HCT116 (cell line): ENCODE measurements around the gene COL5A3. TPM values are rescaled to one million over a fixed set of nuclear protein-coding genes. Genes with fewer than 3 reads are reported as not detected.

Source experiments
- ATAC-seq: fragments of 200-7000 bp; cut with Tn5 transposase; 2 replicates; pipeline ENCODE4 v1.9.1; 2020; ENCODE audit warnings: mild to moderate bottlenecking, moderate library complexity
- BruUV-seq: library from RNA; stranded (reverse); fragments of 400-500 nt; replicated peaks from 2 replicates; lab custom pipeline; 2021; lab: Mats Ljungman, UMichigan
- CTCF ChIA-PET: fragments of 300-600 bp; sonication (Branson Sonifier 250); formaldehyde crosslinking; loops from one replicate; lab custom pipeline; 2021; ENCODE audit warnings: antibody characterized with exemption; lab: Charles Lee
- POLR2A ChIA-PET: fragments of 300-600, 350-600 bp; sonication (Branson Sonifier 250); formaldehyde crosslinking; loops from one replicate; lab custom pipeline; 2021; ENCODE audit warnings: antibody characterized with exemption; lab: Charles Lee
- RAD21 ChIA-PET, 2 experiments: fragments of 300-600 bp; sonication (Branson Sonifier 250); formaldehyde crosslinking; loops; one replicate each; lab custom pipeline; 2023; ENCODE audit warnings: low total read pairs in 2 of 2; ENCODE audit not compliant: uncharacterized antibody in 2 of 2, unreplicated experiment in 2 of 2, low non-redundant PET in 1 of 2; lab: Charles Lee
- DNase-seq: peaks from one replicate; pipeline ENCODE4 v3.0.0-alpha.2; 2010; ENCODE audit warnings: low read depth, low spot score
- H2AFZ ChIP-seq: fragments of 200-600 bp; shearing (Covaris generic), sonication (generic); 2 replicates; pipeline ENCODE4 v1.6.1; 2017; ENCODE audit warnings: low read depth, mixed run types, mixed read lengths, antibody characterized with exemption, low read length; ENCODE audit not compliant: poor library complexity, severe bottlenecking
- H3K27ac ChIP-seq: 2 replicates; pipeline ENCODE4 v1.5.1; 2012; ENCODE audit warnings: low read depth, low read length
- H3K27me3 ChIP-seq: fragments of 200-600 bp; sonication (generic); 2 replicates; pipeline ENCODE4 v1.6.1; 2016; ENCODE audit warnings: mixed run types, low read length, mixed read lengths; ENCODE audit not compliant: insufficient read depth
- H3K36me3 ChIP-seq, 2 experiments: fragments of 200-500 bp in 1 of 2; fragments of 200-600 bp in 1 of 2; sonication (Bioruptor generic) in 1 of 2; sonication (generic) in 1 of 2; 2 replicates each; pipeline versions ENCODE4 v1.5.1 to v1.6.1; 2014 to 2016; ENCODE audit warnings: low read length in 2 of 2, inconsistent platforms in 1 of 2, mixed read lengths in 1 of 2, mixed run types in 1 of 2; ENCODE audit not compliant: insufficient read depth in 2 of 2, control insufficient read depth in 1 of 2
- H3K4me1 ChIP-seq, 2 experiments: fragments of 200-600 bp in 1 of 2; sonication (generic) in 1 of 2; 2 replicates each; pipeline versions ENCODE4 v1.5.1 to v1.6.1; 2012 to 2017; ENCODE audit warnings: low read length in 2 of 2, inconsistent platforms in 1 of 2, mild to moderate bottlenecking in 1 of 2, mixed read lengths in 1 of 2, mixed run types in 1 of 2, moderate library complexity in 1 of 2; ENCODE audit not compliant: insufficient read depth in 2 of 2, control insufficient read depth in 1 of 2
- H3K4me2 ChIP-seq: fragments of 200-600 bp; sonication (generic); 2 replicates; pipeline ENCODE4 v1.6.1; 2017; ENCODE audit warnings: mixed run types, low read length, mixed read lengths
- H3K4me3 ChIP-seq, 2 experiments: fragments of 200-600 bp in 1 of 2; sonication (generic) in 1 of 2; replicated peaks in 1 of 2; 2 replicates each; pipeline ENCODE4 v1.5.1; 2011 to 2016; ENCODE audit warnings: low read length in 2 of 2, control low read depth in 1 of 2, low read depth in 1 of 2, mild to moderate bottlenecking in 1 of 2, mixed read lengths in 1 of 2, mixed run types in 1 of 2
- H3K79me2 ChIP-seq: fragments of 200-600 bp; sonication (generic); 2 replicates; pipeline ENCODE4 v1.6.1; 2017; ENCODE audit warnings: mild to moderate bottlenecking, mixed run types, low read length, moderate library complexity, mixed read lengths; ENCODE audit not compliant: insufficient read depth
- H3K9ac ChIP-seq: fragments of 200-600 bp; sonication (generic); 2 replicates; pipeline ENCODE4 v1.6.1; 2016; ENCODE audit warnings: low read length, mixed read lengths
- H3K9me2 ChIP-seq: fragments of 200-600 bp; sonication (generic), shearing (Covaris generic); 2 replicates; pipeline ENCODE4 v1.6.1; 2017; ENCODE audit warnings: mixed run types, mild to moderate bottlenecking, moderate library complexity; ENCODE audit not compliant: insufficient read depth
- H3K9me3 ChIP-seq, 2 experiments: fragments of 200-500 bp in 1 of 2; fragments of 200-600 bp in 1 of 2; sonication (Bioruptor generic) in 1 of 2; sonication (generic) in 1 of 2; 2 replicates each; pipeline ENCODE4 v1.6.1; 2014 to 2017; ENCODE audit warnings: low read length in 2 of 2, mixed read lengths in 2 of 2, inconsistent platforms in 1 of 2, low read depth in 1 of 2, mild to moderate bottlenecking in 1 of 2, mixed run types in 1 of 2, moderate library complexity in 1 of 2; ENCODE audit not compliant: control insufficient read depth in 1 of 2, insufficient read depth in 1 of 2
- H4K20me1 ChIP-seq: fragments of 200-600 bp; sonication (generic), shearing (Covaris generic); 2 replicates; pipeline ENCODE4 v1.6.1; 2017; ENCODE audit warnings: mixed run types, mild to moderate bottlenecking, moderate library complexity; ENCODE audit not compliant: insufficient read depth
- CEBPB ChIP-seq: IDR thresholded peaks from 2 replicates; pipeline ENCODE4 v1.6.1; 2012; ENCODE audit warnings: low read depth
- EGR1 ChIP-seq: IDR thresholded peaks from 2 replicates; pipeline ENCODE4 v1.6.1; 2012; ENCODE audit warnings: low read depth
- EZH2 ChIP-seq: fragments of 200-600 bp; sonication (generic); IDR thresholded peaks from 2 replicates; pipeline ENCODE4 v1.6.1; 2017; ENCODE audit warnings: antibody characterized with exemption, mixed run types
- FOSL1 ChIP-seq: IDR thresholded peaks from 2 replicates; pipeline ENCODE4 v1.6.1; 2012; ENCODE audit warnings: low read depth
- JUND ChIP-seq: IDR thresholded peaks from 2 replicates; pipeline ENCODE4 v1.6.1; 2012
- POLR2A ChIP-seq: IDR thresholded peaks from 2 replicates; pipeline ENCODE4 v1.7.0; 2011; ENCODE audit warnings: borderline replicate concordance; ENCODE audit not compliant: insufficient read depth, insufficient read length; ENCODE audit errors: extremely low read depth
- YY1 ChIP-seq: IDR thresholded peaks from 2 replicates; pipeline ENCODE4 v1.6.1; 2011; ENCODE audit warnings: low read length, low read depth, moderate library complexity, mild to moderate bottlenecking; ENCODE audit not compliant: insufficient replicate concordance; ENCODE audit errors: extremely low read depth
- ZNF274 ChIP-seq: fragments of 200-500 bp; sonication (Bioruptor generic); IDR thresholded peaks from 2 replicates; pipeline ENCODE4 v1.6.1; 2014; ENCODE audit warnings: mild to moderate bottlenecking, low read depth, low read length, inconsistent platforms
- intact Hi-C: fragments of 100-400 bp; cut with micrococcal nuclease; formaldehyde crosslinking; loops from 2 replicates; pipeline ENCODE4 v1.10.0; 2022
- total RNA-seq: library from RNA; stranded (reverse); gene quantifications from one replicate; pipeline ENCODE4 v1.2.1, GENCODE V29; 2021; ENCODE audit not compliant: unreplicated experiment
- TF ChIP-seq, protein P1 (sequence below): IDR thresholded peaks from 2 replicates; pipeline ENCODE4 v1.6.1; 2012; ENCODE audit warnings: low read depth
- TF ChIP-seq, protein P2 (sequence below): IDR thresholded peaks from 2 replicates; pipeline ENCODE4 v1.6.1; 2012
- TF ChIP-seq, protein P3 (sequence below): IDR thresholded peaks from 2 replicates; pipeline ENCODE4 v1.6.1; 2012

The COL5A3 gene
- total RNA-seq, 1 experiment from 2014 or later, result 0.15 TPM

DNA sequence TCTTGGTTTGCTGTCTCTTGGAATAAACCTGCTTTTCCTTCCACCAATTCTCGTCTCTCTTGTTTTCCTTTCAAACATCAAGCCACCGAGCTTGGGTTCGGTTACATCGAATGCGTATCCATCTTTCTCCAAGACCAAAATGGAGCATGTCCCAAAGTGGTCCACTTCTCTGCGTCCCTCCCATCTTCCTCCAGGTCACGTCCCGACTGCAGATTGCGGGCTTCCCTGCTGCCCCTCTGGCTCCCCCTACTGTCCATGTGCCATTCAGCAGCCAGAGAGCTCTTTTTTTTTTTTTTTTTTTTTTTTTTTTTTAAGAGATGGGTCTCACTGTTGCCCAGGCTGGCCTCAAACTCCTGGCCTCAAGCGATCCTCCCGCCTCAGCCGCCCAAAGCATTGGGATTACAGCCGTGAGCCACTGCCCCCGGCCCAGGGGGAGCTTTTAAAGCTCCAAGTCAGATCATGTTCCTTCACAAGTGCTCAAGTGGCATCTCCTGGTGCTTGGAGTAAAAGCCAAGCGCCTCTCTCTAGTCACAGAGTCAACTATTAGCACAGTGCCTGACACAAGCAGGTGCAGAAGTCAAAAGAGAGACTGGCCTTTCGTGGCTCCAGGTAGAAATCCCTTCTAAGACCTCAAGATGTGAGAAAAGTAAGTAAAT, 10.0 kb downstream of the COL5A3 start (continued):
- TF ChIP-seq, protein P1, sequence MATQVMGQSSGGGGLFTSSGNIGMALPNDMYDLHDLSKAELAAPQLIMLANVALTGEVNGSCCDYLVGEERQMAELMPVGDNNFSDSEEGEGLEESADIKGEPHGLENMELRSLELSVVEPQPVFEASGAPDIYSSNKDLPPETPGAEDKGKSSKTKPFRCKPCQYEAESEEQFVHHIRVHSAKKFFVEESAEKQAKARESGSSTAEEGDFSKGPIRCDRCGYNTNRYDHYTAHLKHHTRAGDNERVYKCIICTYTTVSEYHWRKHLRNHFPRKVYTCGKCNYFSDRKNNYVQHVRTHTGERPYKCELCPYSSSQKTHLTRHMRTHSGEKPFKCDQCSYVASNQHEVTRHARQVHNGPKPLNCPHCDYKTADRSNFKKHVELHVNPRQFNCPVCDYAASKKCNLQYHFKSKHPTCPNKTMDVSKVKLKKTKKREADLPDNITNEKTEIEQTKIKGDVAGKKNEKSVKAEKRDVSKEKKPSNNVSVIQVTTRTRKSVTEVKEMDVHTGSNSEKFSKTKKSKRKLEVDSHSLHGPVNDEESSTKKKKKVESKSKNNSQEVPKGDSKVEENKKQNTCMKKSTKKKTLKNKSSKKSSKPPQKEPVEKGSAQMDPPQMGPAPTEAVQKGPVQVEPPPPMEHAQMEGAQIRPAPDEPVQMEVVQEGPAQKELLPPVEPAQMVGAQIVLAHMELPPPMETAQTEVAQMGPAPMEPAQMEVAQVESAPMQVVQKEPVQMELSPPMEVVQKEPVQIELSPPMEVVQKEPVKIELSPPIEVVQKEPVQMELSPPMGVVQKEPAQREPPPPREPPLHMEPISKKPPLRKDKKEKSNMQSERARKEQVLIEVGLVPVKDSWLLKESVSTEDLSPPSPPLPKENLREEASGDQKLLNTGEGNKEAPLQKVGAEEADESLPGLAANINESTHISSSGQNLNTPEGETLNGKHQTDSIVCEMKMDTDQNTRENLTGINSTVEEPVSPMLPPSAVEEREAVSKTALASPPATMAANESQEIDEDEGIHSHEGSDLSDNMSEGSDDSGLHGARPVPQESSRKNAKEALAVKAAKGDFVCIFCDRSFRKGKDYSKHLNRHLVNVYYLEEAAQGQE, result no peak

DNA sequence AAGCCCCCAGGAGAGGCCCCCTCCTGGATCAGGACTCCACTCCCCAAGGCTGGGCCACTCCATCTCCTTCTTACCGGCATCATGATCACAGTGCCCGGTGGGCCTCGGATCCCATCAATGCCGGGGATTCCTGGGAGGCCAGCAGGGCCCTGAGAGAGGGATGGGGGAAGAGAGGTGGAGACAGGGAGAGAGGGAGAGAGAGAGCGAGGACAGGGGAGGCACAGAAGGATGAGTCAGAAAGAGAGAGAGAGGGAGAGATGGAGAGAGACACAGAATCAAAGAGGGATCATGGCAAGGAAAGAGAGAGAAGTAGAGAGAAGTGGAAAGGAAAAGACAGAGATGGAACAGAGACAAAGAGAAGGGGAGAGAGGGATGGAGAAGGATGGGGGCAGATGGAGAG, 13.8 kb downstream of the COL5A3 start:
- Histone ChIP-seq H3K27me3 (no peaks in the 10 kb centered on the region), H3K36me3 (no peaks in the 10 kb centered on the region), H3K4me1 (peaks cover 0 to 8% of the 10 kb centered on the region in 2 experiments; a peak in 3 of 4 replicates), H3K27ac (no peak overlapping the region), H3K9me2 (no peaks in the 10 kb centered on the region), H2AFZ (no peak overlapping the region), H3K79me2 (no peaks in the 10 kb centered on the region), H3K9ac (no peak overlapping the region), H3K4me3 (no peak overlapping the region), H4K20me1 (no peaks in the 10 kb centered on the region), H3K9me3 (no peaks in the 10 kb centered on the region), H3K4me2 (no peak overlapping the region)
- CTCF ChIA-PET, result no interaction called here
- intact Hi-C loops, result no loop called here
- POLR2A ChIA-PET, result no interaction called here
- no TSS peak for BruUV-seq
- ATAC-seq, result no peak
- no peak for DNase-seq
- no peak for TF ChIP-seq CEBPB
- TF ChIP-seq ZNF274, result no peak
- no peak for TF ChIP-seq POLR2A
- no peak for TF ChIP-seq EZH2
- no peak for TF ChIP-seq YY1
- TF ChIP-seq, protein P2, sequence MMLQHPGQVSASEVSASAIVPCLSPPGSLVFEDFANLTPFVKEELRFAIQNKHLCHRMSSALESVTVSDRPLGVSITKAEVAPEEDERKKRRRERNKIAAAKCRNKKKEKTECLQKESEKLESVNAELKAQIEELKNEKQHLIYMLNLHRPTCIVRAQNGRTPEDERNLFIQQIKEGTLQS, result no peak
- TF ChIP-seq, protein P3, sequence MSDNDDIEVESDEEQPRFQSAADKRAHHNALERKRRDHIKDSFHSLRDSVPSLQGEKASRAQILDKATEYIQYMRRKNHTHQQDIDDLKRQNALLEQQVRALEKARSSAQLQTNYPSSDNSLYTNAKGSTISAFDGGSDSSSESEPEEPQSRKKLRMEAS, result no peak
- TF ChIP-seq EGR1, result no peak
- TF ChIP-seq FOSL1, result no peak
- TF ChIP-seq JUND, result no peak
- RAD21 ChIA-PET, result no interaction called here
